NCI-H1417 treated with DMSO at 0.1 percent for 48 hours (cell line): Measurements from ENCODE around the gene HLA-A.

Experiments
- DNase-seq: peaks from one replicate; lab custom pipeline; 2025; lab: John Stamatoyannopoulos, UW

Gene HLA-A

DNA sequence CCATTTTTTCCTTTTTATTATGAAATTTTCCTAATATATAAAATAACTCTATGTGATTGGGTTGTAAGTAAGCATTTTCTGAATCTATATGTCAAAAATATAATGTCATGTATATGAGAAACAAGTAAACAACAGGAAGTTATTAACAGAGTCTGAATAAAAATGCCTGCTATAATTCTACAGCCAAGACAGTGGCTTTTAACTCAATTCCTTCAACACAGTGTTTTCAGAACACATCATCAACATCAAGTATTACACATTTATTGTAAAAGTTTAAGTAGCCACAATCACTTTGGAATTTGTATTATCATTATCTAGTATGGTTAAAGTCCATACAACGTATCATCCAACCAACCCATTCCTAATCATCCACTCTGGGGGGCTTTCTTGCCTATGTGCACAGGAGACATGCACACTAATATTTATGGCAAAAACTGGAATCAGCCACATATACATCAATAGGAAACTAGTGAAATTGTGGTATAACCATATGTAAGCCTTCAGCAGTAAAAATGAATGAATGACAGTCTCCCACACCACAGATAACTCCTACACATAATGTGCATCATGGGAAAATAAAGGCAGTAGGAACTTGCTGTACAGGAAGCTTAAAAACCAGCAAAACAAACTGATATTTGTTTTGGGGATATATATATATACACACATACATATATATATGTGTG lies 6.9 kb upstream of the HLA-A start:
- DNase-seq, result no peak

DNA sequence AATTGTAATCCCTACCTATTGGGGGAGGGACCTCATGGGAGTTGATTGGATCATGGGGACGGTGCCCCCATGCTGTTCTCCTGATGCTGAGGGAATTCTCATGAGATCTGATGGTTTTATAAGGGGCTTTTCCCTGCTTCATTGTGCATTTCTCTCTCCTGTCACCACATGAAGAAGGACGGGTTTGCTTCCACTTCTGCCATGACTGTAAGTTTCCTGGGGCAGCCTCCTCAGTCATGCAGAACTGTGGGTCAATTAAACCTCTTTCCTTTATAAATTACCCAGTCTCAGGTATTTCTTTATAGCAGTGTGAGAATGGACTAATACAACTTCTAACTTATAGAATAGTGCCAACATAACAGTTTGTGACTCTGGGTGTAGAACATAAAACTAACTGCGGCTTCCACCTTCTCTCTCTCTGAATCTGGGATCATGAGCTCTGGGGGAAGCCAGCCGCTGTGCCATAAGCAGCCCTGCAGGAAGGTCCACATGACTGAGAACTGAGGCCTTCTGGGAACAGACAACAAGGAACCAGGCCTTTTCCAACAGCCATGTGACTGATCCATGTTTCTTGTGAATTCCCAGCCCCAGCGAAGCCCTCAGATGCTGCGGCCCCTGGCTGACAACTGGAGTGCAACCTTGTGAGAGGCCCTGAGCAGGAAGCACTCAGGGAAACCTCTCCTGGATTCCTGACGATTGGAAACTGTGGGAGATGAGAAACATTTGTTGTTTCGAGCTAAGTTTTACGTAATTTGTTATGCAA lies 3.4 kb upstream of the HLA-A start:
- DNase-seq, result no peak

DNA sequence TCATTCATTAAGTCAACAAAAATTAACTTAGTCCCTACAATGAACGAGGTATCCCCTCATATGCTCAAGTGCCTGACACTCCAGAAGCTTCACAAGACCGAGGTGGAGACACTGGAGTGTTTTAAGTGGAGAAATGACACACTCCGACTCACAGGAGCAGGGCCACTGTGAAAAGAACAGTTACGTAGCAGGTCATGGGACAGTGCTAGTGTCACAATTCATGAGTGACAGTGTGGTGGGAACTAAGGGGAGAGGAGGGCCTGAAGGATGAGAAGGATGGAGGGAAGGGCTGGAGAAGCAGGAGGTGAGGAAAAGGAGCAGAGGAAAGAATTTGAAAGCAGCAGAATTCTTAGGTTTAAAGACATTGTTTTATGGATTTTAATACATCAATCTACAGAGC lies 1.3 kb upstream of the HLA-A start:
- no peak for DNase-seq

DNA sequence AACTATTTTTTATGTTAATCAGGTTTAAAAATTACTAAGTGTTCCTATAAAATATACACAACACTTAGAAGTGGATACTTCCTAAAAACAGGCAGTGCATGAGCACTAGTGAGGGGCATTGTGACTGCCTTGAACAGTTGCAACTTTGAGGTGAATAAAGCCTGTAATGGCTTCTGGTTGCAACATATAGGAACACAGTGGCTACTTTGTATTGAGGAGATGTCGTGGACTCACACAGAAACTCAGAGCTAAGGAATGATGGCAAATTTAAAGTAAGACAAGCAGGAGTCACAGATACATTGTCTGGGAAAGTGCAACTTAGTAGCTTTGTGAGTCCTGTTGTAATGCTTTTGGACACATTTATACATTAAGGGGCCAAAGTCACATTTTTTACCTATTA lies 861 bp upstream of the HLA-A start:
- no peak for DNase-seq

DNA sequence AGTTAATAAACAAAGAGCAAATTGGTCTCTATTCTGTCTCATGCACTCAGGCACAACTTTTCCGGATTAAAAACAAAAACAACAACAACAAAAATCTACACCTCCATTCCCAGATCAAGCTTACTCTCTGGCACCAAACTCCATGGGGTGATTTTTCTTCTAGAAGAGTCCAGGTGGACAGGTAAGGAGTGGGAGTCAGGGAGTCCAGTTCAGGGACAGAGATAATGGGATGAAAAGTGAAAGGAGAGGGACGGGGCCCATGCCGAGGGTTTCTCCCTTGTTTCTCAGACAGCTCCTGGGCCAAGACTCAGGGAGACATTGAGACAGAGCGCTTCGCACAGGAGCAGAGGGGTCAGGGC lies 437 bp upstream of the HLA-A start:
- DNase-seq, result no peak

DNA sequence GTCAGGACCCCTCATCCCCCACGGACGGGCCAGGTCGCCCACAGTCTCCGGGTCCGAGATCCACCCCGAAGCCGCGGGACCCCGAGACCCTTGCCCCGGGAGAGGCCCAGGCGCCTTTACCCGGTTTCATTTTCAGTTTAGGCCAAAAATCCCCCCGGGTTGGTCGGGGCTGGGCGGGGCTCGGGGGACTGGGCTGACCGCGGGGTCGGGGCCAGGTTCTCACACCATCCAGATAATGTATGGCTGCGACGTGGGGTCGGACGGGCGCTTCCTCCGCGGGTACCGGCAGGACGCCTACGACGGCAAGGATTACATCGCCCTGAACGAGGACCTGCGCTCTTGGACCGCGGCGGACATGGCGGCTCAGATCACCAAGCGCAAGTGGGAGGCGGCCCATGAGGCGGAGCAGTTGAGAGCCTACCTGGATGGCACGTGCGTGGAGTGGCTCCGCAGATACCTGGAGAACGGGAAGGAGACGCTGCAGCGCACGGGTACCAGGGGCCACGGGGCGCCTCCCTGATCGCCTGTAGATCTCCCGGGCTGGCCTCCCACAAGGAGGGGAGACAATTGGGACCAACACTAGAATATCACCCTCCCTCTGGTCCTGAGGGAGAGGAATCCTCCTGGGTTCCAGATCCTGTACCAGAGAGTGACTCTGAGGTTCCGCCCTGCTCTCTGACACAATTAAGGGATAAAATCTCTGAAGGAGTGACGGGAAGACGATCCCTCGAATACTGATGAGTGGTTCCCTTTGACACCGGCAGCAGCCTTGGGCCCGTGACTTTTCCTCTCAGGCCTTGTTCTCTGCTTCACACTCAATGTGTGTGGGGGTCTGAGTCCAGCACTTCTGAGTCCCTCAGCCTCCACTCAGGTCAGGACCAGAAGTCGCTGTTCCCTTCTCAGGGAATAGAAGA lies 978 bp downstream of the HLA-A start:
- no peak for DNase-seq

DNA sequence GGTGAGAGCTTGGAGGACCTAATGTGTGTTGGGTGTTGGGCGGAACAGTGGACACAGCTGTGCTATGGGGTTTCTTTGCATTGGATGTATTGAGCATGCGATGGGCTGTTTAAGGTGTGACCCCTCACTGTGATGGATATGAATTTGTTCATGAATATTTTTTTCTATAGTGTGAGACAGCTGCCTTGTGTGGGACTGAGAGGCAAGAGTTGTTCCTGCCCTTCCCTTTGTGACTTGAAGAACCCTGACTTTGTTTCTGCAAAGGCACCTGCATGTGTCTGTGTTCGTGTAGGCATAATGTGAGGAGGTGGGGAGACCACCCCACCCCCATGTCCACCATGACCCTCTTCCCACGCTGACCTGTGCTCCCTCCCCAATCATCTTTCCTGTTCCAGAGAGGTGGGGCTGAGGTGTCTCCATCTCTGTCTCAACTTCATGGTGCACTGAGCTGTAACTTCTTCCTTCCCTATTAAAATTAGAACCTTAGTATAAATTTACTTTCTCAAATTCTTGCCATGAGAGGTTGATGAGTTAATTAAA lies 3.0 kb downstream of the HLA-A start:
- DNase-seq, result no peak

DNA sequence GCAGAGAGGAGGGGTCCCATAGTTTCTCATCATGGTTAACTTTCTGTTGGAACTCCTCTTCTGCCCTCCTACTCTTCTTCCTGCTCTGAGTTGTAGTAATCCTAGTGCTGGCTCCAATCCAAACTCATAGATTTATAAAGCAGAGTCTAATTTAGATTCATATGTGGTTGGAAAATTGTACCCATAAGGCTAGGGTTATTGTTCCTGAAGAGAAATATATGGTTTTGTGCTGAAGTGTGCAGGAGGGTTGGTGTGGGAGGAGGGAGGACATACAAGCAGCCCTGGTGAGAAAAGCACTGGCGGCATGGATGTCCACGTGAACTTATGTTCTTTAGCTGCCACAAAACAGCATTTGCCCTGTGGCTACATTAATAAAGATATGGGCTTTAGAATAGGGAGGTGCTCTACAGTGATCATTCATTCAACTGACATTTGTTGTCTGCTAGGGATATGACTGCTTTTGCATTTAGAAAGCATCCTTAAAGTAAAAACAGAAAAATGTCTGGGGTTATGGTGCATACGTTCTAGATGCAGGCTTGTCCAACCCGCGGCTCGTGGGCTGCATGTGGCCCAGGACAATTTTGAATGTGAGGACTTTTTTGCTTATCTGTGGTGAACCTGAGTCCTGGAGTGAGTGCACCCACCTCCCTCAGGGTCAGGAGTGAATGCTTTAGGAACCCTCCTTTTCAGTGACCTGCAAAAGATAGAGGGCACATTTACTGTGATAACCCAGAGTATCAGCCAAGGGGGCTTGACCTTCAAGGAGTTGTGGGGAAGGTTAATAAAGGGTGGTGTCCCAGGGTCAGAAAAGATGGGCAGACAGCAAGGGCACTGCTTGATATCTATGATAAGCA lies 4.1 kb downstream of the HLA-A start:
- no peak for DNase-seq

DNA sequence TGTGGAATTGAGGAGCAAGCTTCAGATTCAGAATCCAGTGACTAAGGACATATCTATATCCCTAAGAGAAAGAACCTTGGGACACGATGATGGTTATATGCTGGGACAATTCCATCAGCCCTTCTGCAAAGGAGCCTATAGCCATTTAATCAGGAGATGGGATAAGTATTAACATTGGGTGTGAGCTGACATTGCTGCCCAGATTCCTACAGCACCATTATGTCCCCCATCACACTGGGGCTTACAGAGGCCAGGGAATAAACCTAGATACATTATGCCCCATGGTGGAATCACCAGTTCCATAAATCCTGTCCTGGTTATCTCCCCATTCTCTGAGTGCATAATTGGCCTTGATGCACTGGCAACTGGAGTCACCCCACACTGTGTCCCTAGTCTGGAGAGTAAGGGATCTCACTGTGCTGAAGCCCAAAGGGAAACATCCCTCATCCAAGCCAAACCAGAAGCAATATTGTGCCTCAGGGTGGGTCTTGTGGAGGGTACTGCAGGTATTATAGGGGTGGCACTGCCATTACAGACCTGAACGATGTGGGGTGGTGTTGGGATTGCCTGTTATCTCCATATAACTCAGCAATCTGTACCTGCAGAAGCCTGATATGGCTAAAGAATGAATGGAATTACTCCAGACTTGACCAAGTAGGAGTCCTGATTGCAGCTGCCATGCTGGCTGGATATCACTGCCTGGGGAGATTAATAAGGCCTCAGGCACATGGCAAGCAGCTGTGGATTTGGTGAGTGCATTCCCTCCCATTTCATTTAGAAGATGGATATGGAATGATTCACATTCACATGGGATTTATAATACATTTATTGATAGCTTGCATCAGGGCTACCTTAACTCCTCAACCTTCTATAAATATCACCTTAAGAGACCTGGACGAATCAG lies 5.0 kb downstream of the HLA-A start:
- DNase-seq, result no peak

DNA sequence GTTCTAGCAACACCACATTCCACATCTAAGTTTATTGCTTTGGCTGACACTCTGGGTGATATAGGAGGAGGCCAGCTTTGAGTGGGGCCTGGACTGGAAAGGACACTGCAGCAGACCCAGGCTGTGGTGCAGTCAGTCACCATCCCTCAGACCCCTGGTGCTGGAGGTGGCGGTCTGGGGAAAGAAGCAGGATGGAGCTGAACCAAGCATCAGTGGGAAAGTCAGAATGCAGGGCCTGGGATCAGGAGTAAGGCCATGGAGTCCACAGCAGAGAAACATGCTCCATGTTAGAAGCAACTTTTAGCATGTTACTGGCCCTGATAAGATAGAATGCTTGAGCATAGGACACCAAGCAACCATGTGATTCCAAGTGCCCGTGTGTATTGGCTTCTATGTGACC lies 5.9 kb downstream of the HLA-A start:
- DNase-seq, result no peak

DNA sequence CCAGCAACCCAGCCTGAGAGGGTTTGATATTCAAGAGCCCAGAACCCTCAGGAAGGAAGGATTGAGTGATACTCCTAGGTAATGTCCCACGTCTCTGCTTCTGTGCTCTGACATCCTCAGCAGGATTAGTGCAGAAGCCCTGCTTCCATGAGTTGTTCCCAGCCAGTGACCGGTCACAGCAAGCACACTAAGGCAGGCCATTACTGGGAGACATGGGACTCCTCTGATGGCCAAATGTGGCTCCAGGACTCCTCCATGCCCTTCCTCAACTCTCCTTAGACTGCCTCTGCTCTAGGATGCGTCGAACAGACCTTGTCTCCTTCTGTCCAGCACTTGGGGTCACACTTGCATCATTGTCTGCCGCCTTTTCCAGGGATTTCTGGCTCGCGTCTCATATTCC lies 7.6 kb downstream of the HLA-A start:
- no peak for DNase-seq

DNA sequence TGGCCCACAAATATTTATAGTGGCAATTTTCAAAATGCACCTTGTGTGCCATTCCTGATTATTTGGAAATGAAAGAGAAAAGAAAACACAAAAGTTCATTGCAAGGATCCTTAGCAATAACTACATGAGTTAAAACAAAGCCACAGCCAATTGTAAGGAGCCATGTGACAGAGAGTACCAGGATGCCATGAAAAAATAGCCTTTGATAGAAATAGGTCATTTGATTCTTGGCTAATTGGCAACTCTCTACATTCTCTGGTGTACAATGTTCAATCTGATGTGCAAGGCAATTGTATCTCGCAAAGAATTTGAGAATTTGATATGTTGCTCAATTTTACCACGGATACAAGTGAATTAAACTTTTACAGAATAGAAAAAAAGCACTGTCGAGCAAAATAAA lies 9.6 kb downstream of the HLA-A start:
- no peak for DNase-seq

DNA sequence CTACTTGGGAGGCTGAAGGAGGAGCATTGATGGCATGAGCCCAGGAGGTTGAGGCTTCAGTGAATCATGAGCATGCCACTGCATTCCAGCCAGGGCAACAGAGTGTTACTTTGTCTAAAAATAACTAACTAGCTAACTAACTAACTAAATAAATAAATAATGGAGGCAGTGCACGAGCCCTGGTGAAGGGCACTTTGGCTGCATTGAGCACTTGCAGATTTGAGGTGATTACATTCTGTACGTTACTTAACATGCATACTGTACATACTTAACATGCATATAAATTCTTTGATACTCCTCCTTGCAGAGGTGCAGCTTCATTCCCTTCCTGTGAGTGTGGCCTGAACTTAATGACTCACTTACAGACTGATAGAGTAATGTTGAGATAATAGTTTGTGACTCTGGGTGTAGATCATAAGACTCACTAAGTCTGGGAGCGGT lies 10.7 kb downstream of the HLA-A start:
- no peak for DNase-seq

DNA sequence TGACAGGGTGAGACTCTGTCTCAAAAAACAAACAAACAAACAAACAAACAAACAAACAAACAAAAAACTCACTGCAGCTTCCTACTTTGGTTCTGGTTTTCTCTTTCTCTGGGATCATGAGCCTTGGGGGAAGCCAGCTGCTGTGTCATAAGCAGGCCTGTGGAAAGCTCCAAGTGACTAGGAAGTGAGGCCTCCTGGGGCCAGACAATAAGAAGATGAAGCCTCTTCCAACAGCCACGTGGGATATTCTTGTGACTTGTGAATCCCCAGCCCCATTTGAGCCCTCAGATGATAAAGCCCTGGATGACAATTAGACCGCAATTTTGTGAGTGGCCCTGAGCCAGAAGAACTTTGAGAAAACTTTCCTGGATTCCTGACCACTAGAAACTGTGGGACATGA lies 11.4 kb downstream of the HLA-A start:
- DNase-seq, result no peak

DNA sequence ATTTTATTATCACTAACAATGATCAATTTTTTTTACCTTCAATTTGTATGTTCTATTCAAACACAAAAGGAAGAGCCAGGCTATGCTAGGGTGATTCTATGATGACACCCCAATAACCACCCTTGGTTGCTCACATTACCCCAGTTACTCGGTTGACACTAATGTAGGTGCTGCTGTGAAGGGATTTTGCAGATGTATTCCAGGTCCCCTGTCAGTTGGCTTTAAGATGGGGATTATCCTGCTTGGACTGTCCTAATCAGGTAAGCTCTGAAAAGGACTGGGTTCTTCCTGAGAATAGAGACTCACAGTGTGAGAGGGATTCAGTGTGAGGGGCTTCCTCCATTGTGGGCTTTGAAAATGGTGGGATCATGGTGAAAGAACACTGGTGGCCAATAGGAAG lies 11.9 kb downstream of the HLA-A start:
- DNase-seq, result no peak

DNA sequence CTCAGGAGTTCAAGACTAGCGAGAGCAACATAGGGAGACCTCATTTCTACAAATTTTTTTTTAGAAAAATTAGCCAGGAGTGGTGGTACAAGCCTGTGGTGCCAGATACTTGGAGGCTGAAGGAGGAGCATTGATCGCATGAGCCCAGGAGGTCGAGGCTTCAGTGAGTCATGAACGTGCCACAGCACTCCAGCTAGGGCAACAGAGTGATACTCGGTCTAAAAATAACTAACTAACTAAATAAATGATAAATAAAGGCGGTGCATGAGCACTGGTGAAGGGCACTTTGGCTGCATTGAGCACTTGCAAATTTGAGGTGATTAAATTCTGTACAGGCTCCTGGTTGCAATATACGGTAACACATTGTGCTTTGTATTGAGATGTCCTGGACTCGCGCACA lies 13.5 kb downstream of the HLA-A start:
- no peak for DNase-seq

DNA sequence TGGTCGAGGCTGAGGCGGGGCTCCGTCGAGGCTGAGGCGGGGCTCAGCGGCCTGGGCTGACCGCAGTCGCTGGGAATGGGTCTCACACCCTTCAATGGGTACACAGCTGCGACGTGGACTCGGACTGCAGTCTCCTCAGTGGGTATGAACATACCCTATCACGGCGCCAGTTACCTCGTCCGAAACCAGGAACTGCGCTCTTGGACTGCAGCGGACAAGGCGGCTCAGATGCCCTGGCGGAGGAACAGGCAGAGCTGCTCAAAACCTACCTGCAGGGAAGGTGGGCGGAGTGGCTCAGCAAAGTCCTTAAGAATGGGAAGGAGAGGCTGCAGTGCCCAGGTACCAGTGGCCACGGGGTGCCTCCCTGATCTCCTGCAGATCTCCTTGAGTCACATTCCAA lies 14.2 kb downstream of the HLA-A start:
- no peak for DNase-seq

DNA sequence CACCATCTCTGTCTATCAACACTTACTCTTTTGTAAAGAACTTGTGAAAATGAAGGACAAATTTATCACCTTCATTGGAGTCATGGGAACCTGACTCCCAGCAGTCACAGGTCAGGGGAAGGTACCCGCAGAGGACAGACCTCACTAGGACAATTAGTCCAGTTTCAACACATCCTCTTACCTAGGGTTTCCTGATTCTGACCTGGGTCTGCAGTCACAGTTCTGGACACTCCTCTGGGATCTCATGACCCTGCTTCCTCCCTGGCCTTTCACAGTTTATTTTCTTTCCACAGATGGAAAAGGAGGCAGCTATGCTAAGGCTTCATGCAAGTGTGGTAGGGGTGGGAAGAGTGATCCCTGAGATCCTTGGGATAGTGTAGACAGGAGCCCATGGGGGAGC lies 15.7 kb downstream of the HLA-A start:
- DNase-seq, result no peak

DNA sequence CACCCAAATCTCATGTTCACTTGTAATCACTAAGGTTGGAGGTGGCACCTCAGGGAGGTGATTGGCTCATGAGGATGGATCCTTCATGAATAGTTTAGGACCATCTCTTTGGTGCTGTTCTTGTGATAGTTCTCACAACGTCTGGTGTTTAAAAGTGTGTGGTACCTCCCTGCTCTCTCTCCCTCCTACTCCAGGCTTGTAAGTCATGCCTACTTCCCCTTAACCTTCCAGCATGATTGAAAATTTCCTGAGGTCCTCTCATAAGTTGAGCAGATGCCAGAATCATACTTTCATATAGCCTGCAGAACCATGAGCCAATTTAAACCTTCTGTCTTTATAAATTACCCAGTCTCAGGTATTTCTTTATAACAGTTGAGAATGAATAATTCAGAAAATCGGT lies 16.6 kb downstream of the HLA-A start:
- DNase-seq, result no peak

DNA sequence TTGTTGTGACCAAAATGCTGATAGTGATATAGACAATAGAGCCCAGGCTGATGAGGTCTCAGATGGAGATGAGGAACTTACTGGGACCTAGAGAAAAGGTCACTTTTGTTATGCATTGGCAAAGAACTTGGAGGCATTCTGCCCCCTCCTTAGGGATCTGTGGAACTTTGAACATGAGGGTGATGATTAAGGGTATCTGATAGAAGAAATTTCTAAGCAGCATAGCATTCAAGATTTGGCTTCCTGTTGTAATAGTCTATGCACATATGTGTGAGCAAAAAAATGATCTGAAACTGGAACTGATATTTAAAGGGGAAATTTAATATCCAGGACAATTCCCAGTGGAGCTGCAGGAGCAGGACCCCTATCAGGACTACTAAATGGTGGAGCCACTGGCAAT lies 17.1 kb downstream of the HLA-A start:
- no peak for DNase-seq

DNA sequence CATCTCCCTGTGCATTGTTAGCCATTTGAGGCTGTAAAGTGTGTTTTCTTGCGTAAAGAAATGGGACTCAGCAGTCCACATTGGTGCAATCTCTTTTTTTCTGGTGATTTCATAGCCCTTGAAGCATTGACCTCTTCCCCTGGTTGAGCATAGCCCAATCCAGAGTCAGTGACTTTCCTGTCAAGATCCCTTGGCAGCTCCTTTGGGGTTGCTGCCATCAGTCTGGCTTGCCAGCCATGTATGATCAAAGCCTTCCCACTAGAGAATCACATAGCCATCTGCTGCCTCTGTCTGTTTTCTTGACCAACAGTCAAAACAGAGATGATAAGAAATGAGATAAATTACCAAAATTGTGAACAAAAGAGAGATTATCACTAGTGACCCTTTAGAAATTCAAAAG lies 19.6 kb downstream of the HLA-A start:
- no peak for DNase-seq
